Kidney epithelial cell (primary cell): ENCODE data around the gene ACTR3. TPM values are rescaled to one million over a fixed set of nuclear protein-coding genes. Genes with fewer than 3 reads are reported as not detected.
"Not testable (repeated sequence)": the region's sequence is repeated elsewhere in the genome, so short reads cannot be mapped to it uniquely, and the experiment has no call there.

Experiments
- DNase-seq: peaks from one replicate; pipeline ENCODE4 v3.0.0-alpha.2; 2010; ENCODE audit warnings: low read depth
- H3K27me3 ChIP-seq: 2 replicates; pipeline ENCODE4 v1.6.0; 2011; ENCODE audit warnings: low read length; ENCODE audit not compliant: control insufficient read depth, insufficient read depth
- H3K36me3 ChIP-seq: 2 replicates; pipeline ENCODE4 v1.5.1; 2011; ENCODE audit warnings: low read length; ENCODE audit not compliant: control insufficient read depth, insufficient read depth
- H3K4me3 ChIP-seq: 2 replicates; pipeline ENCODE4 v1.5.1; 2011; ENCODE audit warnings: low read depth, mild to moderate bottlenecking, control low read depth, low read length
- total RNA-seq: library from RNA; depleted of rRNA; stranded (reverse); fragments of >200 nt; gene quantifications from 2 replicates; pipeline ENCODE4 v1.2.3, GENCODE V29; 2015
- TF ChIP-seq, protein P1 (sequence below): IDR thresholded peaks from 2 replicates; pipeline ENCODE4 v1.5.1; 2011; ENCODE audit warnings: mild to moderate bottlenecking, moderate library complexity, low read length, control low read depth, inconsistent platforms; ENCODE audit not compliant: insufficient read depth, poor library complexity, severe bottlenecking

Gene ACTR3
- 235 and 240 TPM in 2 replicates for total RNA-seq

DNA sequence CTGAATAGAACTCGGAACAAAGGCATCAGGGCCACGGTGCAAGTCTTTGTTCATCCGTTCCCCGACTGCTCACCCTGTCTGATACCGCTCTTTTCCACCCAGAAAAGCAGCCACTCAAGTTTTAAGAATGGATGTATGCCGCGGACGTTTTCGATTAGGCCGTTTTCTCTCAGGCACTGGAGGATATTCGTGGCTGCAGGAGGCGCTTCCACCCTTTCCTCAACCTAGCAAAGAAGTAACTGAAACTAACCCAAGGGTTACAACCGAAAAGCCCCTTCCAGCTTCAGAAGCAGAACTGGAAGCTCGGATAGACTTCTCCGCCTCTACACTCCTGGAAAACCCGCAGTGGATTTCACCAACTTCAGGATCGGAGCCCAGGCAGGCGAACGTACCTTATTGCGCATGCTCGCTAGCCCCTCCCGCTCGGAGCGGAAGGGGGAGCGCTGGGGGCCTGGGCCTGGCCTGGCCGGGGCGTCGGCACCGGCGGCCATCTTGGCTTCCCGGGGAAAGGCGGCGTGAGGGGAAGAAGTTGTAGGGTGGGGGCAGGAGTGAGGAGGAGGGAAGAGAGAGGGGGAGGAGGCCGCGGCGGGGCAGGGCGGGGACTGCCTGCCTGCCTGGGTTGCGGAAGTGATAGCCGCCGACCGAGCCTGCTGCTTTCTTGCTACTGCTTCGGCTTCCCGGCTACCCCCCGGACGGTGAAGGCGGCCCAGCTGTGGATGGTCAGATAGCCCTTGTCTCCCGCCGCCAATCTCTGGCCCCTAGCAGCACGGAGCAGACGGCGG is at the start of gene ACTR3:
Gene ACTR3 (plus strand): TSS at position 619 of the 782 bp plus-strand sequence. CDS start 191 bp downstream, outside the sequence.
- peak; percentile 70 for DNase-seq
- Histone ChIP-seq H3K36me3 (no peaks in the 10 kb centered on the region), H3K4me3 (peak within 1 kb of the TSS; percentile 99), H3K27me3 (no peaks in the 10 kb centered on the region)
- TF ChIP-seq, protein P1, sequence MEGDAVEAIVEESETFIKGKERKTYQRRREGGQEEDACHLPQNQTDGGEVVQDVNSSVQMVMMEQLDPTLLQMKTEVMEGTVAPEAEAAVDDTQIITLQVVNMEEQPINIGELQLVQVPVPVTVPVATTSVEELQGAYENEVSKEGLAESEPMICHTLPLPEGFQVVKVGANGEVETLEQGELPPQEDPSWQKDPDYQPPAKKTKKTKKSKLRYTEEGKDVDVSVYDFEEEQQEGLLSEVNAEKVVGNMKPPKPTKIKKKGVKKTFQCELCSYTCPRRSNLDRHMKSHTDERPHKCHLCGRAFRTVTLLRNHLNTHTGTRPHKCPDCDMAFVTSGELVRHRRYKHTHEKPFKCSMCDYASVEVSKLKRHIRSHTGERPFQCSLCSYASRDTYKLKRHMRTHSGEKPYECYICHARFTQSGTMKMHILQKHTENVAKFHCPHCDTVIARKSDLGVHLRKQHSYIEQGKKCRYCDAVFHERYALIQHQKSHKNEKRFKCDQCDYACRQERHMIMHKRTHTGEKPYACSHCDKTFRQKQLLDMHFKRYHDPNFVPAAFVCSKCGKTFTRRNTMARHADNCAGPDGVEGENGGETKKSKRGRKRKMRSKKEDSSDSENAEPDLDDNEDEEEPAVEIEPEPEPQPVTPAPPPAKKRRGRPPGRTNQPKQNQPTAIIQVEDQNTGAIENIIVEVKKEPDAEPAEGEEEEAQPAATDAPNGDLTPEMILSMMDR: no peak

DNA sequence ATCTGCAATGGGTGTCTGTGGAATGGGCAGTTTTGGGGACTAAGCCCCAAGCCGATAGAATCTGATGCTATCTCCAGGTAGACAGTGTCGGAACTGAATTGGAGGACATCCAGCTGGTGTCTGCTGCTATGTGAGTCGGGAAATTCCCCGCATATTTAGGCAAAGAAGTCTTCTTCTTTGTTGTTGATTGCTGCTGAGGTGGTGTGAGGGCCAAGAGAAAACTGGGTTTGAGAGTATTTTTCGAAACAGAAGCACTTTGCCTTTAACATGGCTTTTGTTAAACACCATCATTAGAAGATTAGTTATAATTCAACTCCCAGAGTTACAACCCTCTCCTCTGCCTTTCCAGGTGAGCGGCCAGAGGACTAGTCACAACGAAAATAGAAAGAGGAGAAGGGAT is 49.4 kb upstream of the ACTR3 start:
- no peaks in the 10 kb centered on the region for H3K36me3 ChIP-seq
- no peaks in the 10 kb centered on the region for H3K27me3 ChIP-seq
- no peak for DNase-seq
- TF ChIP-seq, protein P1: no peak
- H3K4me3 ChIP-seq: no peak overlapping the region

DNA sequence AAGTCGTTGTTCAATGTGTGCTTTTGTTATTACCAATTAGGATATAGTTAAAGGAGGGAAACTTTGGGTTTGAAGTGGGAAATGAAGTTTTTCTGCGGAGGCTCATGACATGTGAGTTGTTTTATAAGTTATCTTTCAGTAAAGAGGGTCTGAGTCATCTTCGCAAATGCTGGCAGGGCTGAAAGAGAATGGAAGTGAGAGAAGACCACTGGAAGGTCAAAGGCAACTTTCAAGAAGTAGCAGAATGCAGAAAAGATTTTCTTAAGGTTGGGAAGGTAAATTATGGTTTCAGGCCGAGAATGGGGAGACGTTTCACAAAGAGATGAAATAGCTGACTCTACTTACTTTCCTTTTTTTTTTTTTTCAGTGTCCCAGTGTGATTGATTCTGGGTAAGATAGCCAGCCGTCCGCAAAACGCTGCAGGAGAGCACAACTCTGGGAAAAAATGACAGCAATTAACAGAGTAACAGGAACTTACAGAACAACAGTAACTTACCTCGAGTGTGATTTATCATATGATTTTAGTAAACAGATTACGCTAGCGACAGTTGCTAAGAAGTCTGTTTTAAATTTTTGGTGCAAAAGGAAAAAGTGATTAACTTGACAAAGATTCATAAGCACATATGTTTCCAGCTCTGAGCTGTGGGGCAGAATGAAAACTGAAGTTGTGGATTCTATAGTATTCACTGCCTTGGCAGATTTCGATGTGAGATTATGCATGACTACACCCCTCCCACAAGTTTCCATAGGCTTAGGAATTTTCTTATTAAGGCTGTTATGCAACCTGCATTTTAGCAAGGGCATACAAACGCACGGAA is 46.8 kb upstream of the ACTR3 start:
- Histone ChIP-seq H3K4me3 (no peak overlapping the region), H3K27me3 (no peaks in the 10 kb centered on the region), H3K36me3 (no peaks in the 10 kb centered on the region)
- TF ChIP-seq, protein P1: no peak
- peak; percentile 48 for DNase-seq

DNA sequence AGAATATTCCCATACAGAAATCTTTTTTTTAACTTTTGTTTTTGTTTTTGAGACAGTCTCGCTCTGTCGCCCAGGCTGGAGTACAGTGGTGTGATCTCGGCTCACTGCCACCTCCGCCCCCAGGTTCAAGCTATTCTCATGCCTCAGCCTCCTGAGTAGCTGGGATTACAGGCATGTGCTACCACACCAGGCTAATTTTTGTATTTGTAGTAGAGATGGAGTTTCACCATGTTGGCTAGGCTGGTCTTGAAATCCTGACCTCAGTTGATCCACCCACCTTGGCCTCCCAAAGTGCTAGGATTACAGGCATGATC is 46.2 kb upstream of the ACTR3 start:
- not testable (repeated sequence) for H3K4me3 ChIP-seq, H3K27me3 ChIP-seq, DNase-seq

DNA sequence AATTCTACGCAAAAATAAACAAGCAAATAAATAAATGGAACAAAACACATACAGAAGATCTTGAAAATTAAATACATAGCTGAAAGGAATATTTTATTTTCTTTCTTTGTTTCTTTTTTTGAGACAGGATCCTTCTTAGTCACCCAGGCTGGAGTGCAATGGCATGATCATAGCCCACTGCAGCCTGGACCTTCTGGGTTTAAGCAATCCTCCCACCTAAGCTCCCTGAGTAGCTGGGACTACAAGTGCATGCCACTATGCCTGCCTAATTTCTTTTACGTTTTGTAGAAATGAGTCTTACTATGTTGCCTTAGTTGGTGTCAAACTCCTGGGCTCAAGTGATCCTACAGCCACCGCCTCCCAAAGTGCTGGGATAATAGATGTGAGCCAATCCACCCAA is 44.6 kb upstream of the ACTR3 start:
- DNase-seq: no peak
- Histone ChIP-seq H3K36me3 (no peaks in the 10 kb centered on the region), H3K27me3 (no peaks in the 10 kb centered on the region), H3K4me3 (no peak overlapping the region)
- TF ChIP-seq, protein P1: no peak

More for the DNA sequence above, 46.2 kb upstream of the ACTR3 start:
- H3K36me3 ChIP-seq: not testable (repeated sequence)

DNA sequence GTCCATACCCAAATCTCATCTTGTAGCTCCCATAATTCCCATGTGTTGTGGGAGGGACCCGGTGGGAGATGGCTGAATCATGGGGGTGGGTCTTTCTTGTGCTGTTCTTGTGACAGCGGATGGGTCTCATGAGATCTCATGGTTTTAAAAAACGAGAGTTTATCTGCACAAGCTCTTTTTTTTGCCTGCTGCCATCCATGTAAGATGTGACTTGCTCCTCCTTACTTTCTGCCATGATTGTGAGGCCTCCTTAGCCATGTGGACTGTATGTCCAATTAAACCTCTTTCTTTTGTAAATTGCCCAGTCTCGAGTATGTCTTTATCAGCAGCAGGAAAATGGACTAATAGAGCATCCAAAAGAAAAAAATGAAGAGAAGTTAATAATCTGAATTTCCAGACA is 44.1 kb upstream of the ACTR3 start:
- DNase-seq, H3K4me3 ChIP-seq, H3K36me3 ChIP-seq, H3K27me3 ChIP-seq: not testable (repeated sequence)

DNA sequence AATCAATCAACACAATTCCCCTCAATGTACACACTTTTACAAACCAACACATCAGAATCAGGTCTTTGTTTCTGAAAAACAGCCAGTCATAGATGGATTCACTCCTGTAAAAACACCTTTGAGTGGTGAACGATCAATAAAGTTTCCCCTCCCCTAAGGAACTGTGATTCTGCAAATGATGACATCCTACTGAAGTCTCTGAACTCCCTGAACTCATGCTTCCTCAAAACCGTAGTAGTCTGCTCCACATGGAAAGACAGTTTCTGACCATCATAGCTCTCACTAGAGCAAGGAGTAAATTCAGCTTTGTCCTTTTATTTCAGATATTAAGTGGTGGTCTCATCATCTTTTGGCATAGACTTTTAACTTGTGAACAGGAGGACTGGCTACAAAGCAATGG is 43.5 kb upstream of the ACTR3 start:
- DNase-seq: no peak
- Histone ChIP-seq H3K4me3 (no peak overlapping the region), H3K27me3 (no peaks in the 10 kb centered on the region), H3K36me3 (no peaks in the 10 kb centered on the region)
- TF ChIP-seq, protein P1: no peak
